ENCODE measurements around the gene PPM1N.

GRCh38 chr19:45494261-45494916 is 3.9 kb upstream of the PPM1N start:
- TF ChIP-seq CTCF (IDR thresholded peaks at IDR 0.05) (no peak), POLR2AphosphoS5 (IDR thresholded peaks at IDR 0.05) (no peak), POLR2A (IDR thresholded peaks at IDR 0.05) (no peak), EP300 (IDR thresholded peaks at IDR 0.05) (no peak)
